Loucy (cell line): ENCODE results near the gene CABCOCO1.

Experiments used
- CTCF ChIP-seq: fragments of 200-600 bp; sonication (generic); conservative IDR thresholded peaks from 2 replicates; pipeline ENCODE4 v1.5.1; 2014; ENCODE audit warnings: mild to moderate bottlenecking, antibody characterized with exemption, low read length
- EZH2phosphoT487 ChIP-seq: fragments of 200-600 bp; IDR thresholded peaks from 2 replicates; pipeline ENCODE4 v1.6.1; 2018; ENCODE audit warnings: antibody characterized with exemption, mild to moderate bottlenecking, moderate library complexity, borderline replicate concordance

GRCh38 chr10:61729596-61729995 lies 66.9 kb downstream of the CABCOCO1 start:
- TF ChIP-seq CTCF (no peak), EZH2phosphoT487 (no peak)
